ENCODE measurements around the gene HKDC1. TPM values are rescaled to one million over a fixed set of nuclear protein-coding genes. Genes with fewer than 3 reads are reported as not detected.
"Not testable (repeated sequence)": the region's sequence is repeated elsewhere in the genome, so short reads cannot be mapped to it uniquely, and the experiment has no call there.

Gene HKDC1
- total RNA-seq, 4 donors from 2014 or later = 26.8 to 39.6 (median 28.0) TPM; not detected in 1

DNA sequence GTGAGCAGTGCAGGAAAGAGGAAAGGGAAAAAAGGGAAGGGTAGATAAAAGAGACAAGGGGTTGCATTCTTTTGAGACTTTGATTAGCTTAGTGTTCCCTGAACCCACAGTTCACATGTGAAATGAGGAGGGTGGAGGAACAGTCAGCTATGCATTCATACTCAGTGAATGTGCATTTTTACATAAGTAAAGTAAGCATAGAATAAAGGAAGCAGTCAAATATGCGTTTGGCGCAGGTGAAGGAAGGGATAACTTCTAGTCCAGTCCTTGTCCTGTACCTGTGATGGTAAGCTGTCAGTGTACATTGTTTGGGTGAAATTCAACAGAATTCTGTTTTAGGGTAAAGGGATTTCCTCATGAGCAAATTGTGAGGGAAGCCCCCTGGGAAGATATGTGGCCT lies 86.3 kb downstream of the HKDC1 start:
- in situ Hi-C loops (cut with MboI; ENCODE audit: low pct_ligation_motif_present in 1 of 4, low pct_unique_long_range_greater_than_20kb in 1 of 4, low sequenced_read_pairs in 3 of 4) (no loop called here), intact Hi-C loops (cut with DNase I; ENCODE audit: low total_unique reads) (no loop called here)
- Histone ChIP-seq H3K36me3 (no peaks in the 10 kb centered on the region), H3K4me1 (no peaks in the 10 kb centered on the region), H3K4me3 (no peak overlapping the region), H3K27me3 (no peaks in the 10 kb centered on the region), H3K27ac (no peak overlapping the region), H3K9me3 (no peaks in the 10 kb centered on the region)
- no peak for DNase-seq
- 91% methylated on average over 2 of the region's 2 CpGs; no CpG with 5 or more reads in 1 of the 2 donors for WGBS, 2 donors (ENCODE audit: low coverage in 1 of 2)
- TF ChIP-seq POLR2A (IDR thresholded peaks at IDR 0.05) = no peak
- TF ChIP-seq, protein P1, sequence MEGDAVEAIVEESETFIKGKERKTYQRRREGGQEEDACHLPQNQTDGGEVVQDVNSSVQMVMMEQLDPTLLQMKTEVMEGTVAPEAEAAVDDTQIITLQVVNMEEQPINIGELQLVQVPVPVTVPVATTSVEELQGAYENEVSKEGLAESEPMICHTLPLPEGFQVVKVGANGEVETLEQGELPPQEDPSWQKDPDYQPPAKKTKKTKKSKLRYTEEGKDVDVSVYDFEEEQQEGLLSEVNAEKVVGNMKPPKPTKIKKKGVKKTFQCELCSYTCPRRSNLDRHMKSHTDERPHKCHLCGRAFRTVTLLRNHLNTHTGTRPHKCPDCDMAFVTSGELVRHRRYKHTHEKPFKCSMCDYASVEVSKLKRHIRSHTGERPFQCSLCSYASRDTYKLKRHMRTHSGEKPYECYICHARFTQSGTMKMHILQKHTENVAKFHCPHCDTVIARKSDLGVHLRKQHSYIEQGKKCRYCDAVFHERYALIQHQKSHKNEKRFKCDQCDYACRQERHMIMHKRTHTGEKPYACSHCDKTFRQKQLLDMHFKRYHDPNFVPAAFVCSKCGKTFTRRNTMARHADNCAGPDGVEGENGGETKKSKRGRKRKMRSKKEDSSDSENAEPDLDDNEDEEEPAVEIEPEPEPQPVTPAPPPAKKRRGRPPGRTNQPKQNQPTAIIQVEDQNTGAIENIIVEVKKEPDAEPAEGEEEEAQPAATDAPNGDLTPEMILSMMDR (IDR thresholded peaks at IDR 0.05) = no peak
- TF ChIP-seq POLR2AphosphoS5 (IDR thresholded peaks at IDR 0.05) = no peak
- no peak for TF ChIP-seq EP300 (IDR thresholded peaks at IDR 0.05; ENCODE audit: low read depth)

DNA sequence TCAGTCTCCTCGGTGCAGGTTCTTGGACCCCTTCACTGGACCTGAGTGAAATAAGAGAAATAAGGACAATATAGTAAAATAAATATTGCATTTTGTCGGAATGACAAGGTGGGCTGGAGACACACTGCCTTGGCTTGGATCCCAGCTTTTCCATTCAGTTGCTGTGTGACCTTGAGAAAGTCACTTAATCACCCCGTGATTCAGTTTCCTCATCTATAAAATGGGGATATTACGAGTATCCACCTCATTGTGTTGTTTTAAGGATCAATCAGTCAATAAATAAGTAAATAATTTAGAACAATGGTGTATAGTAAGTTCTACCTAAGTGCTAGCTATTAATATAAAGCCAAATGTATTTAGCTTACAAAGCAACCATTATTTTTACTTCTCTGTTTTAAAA lies 87.3 kb downstream of the HKDC1 start:
- Histone ChIP-seq H3K4me3 (no peak overlapping the region), H3K27ac (no peak overlapping the region), H3K4me1 (no peaks in the 10 kb centered on the region), H3K9me3 (no peaks in the 10 kb centered on the region), H3K36me3 (no peaks in the 10 kb centered on the region), H3K27me3 (no peaks in the 10 kb centered on the region)
- intact Hi-C loops (cut with DNase I; ENCODE audit: low total_unique reads) (no loop called here), in situ Hi-C loops (cut with MboI; ENCODE audit: low pct_ligation_motif_present in 1 of 4, low pct_unique_long_range_greater_than_20kb in 1 of 4, low sequenced_read_pairs in 3 of 4) (no loop called here)
- no peak for DNase-seq
- WGBS, 2 donors (ENCODE audit: low coverage in 1 of 2) = 68 to 83% methylated on average over 3 to 4 of the region's 4 CpGs
- TF ChIP-seq POLR2AphosphoS5 (IDR thresholded peaks at IDR 0.05) (no peak), EP300 (IDR thresholded peaks at IDR 0.05; ENCODE audit: low read depth) (no peak), POLR2A (IDR thresholded peaks at IDR 0.05) (no peak)
- TF ChIP-seq, protein P1 (IDR thresholded peaks at IDR 0.05) = no peak

DNA sequence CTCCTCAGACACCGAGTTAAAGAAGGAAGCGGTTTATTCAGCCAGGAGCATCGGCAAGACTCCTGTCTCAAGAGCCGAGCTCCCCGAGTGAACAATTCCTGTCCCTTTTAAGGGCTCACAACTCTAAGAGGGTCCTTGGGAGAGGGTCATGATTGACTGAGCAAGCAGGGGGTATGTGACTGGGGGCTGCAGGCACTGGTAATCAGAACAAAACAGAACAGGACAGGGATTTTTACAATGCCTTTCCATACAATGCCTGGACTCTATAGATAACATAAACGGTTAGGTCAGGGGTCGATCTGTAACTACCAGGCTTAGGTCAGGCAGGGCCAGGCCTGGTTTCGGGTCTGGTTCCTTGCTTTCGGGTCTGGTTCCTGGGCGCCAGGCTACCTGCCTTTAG lies 88.2 kb downstream of the HKDC1 start:
- H3K4me1 ChIP-seq; in situ Hi-C loops (cut with MboI; ENCODE audit: low pct_ligation_motif_present in 1 of 4, low pct_unique_long_range_greater_than_20kb in 1 of 4, low sequenced_read_pairs in 3 of 4); H3K4me3 ChIP-seq; H3K27ac ChIP-seq; H3K36me3 ChIP-seq; H3K27me3 ChIP-seq; intact Hi-C loops (cut with DNase I; ENCODE audit: low total_unique reads); DNase-seq; H3K9me3 ChIP-seq: not testable (repeated sequence)
- WGBS, 2 donors (ENCODE audit: low coverage in 1 of 2) = 89 to 94% methylated on average over 6 to 10 of the region's 10 CpGs

DNA sequence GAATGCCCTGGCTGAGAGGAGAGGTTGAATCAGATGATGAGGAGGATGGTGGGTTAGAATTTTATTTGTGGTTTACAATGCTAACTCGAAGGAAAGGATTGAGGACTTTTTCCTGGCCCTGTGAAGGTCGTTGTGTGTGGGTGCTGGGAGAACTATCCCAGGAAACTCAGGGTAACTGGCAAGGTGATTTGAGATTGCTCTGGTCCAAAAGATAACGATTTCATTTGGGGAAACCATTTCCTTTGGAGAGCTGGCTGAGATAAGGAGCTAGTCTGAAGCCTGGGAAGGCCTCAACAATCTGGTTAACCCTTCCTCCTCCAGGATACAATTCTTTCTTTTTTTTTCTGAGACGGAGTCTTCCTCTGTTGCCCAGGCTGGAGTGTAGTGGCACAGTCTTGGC lies 91.2 kb downstream of the HKDC1 start:
- no peak overlapping the region for H3K27ac ChIP-seq
- 54 to 60% methylated on average over 2 to 4 of the region's 4 CpGs for WGBS, 2 donors (ENCODE audit: low coverage in 1 of 2)
- in situ Hi-C loops (cut with MboI; ENCODE audit: low pct_ligation_motif_present in 1 of 4, low pct_unique_long_range_greater_than_20kb in 1 of 4, low sequenced_read_pairs in 3 of 4) = loop anchor here in 1 of 4 donors (10.0 kb wide), 1 partner anchor 77 kb away; no protein-coding TSS in a partner anchor

More for the DNA sequence above, 91.2 kb downstream of the HKDC1 start:
- no peak for DNase-seq
- H3K36me3 ChIP-seq = no peaks in the 10 kb centered on the region
- H3K4me1 ChIP-seq = no peaks in the 10 kb centered on the region
- H3K4me3 ChIP-seq = no peak overlapping the region
- no peaks in the 10 kb centered on the region for H3K27me3 ChIP-seq
- intact Hi-C loops (cut with DNase I; ENCODE audit: low total_unique reads) = no loop called here
- H3K9me3 ChIP-seq = no peaks in the 10 kb centered on the region
- TF ChIP-seq POLR2AphosphoS5 (IDR thresholded peaks at IDR 0.05) (no peak), EP300 (IDR thresholded peaks at IDR 0.05; ENCODE audit: low read depth) (no peak), POLR2A (IDR thresholded peaks at IDR 0.05) (no peak)
- TF ChIP-seq, protein P1 (IDR thresholded peaks at IDR 0.05) = no peak
